ENCODE measurements around the gene PSKH1. TPM values are rescaled to one million over a fixed set of nuclear protein-coding genes. Genes with fewer than 3 reads are reported as not detected.

PSKH1 gene
- total and polyA plus RNA-seq, 9 of the 15 experiments (the other 6 are each of a cell fraction or from before 2014, with no cell fraction given), result 0.96 to 20.9 (median 9.4) TPM

DNA sequence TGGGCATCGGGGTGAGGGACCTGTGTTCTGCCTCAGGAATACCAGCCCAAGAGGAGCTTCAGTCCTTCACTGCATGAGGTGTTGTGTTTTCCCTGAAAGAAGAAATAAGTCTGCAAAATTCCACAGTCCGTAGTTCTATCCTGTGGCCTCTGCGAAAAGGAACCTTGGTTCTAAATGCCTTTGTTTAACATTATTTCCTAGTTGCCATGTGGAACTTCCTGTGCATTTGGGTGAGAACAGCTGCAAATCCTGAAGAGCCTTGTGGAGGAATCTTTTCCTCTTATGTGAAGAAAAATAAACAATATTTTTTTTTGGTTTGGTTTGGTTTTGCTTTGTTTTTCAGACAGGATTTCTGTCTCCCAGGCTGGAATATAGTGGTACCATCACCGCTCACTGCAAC is 9.8 kb downstream of the PSKH1 start:
- peaks cover 8% of the 10 kb centered on the region; the same call in 2 of the 3 replicates for H3K36me3 ChIP-seq (ENCODE audit: control insufficient read depth, insufficient read depth, low read length)
- H3K4me2 ChIP-seq (ENCODE audit: insufficient read depth, low read length), result no peak overlapping the region
- peaks cover 2% of the 10 kb centered on the region; the same call in 1 of the 2 replicates for H4K20me1 ChIP-seq (replicated peaks; ENCODE audit: control insufficient read depth, insufficient read depth, low read length)
- H3K9me3 ChIP-seq (replicated peaks; ENCODE audit: control insufficient read depth, insufficient read depth, low read depth, low read length), result no peaks in the 10 kb centered on the region
- FAIRE-seq, result no peak
- intact Hi-C loops (cut with micrococcal nuclease) (no loop called here), in situ Hi-C loops (cut with MboI) (no loop called here)
- no peaks in the 10 kb centered on the region for H3K9me1 ChIP-seq (ENCODE audit: control insufficient read depth, insufficient read depth, low read length)
- no peaks in the 10 kb centered on the region for H3K4me1 ChIP-seq (replicated peaks in 1 of 2; ENCODE audit: control insufficient read depth in 2 of 2, insufficient read depth in 2 of 2, low read length in 2 of 2)
- no peak overlapping the region for H2AFZ ChIP-seq (ENCODE audit: low read depth, low read length)
- POLR2A ChIA-PET, result interaction anchor here (1.6 to 2.1 kb wide), 2 partner anchors 12 to 15 kb away, joined by 6 to 8 read pairs; no protein-coding TSS in a partner anchor
- WGBS (ENCODE audit: insufficient coverage, low coverage, missing lambda C conversion rate), result 95% methylated on average over 4 of the region's 4 CpGs
- H3K9ac ChIP-seq (ENCODE audit: insufficient read depth in 1 of 2, low read depth in 2 of 2, low read length in 2 of 2), result no peak overlapping the region
- TF ChIP-seq, protein P1, sequence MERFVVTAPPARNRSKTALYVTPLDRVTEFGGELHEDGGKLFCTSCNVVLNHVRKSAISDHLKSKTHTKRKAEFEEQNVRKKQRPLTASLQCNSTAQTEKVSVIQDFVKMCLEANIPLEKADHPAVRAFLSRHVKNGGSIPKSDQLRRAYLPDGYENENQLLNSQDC (CRISPR knock-in tag; IDR thresholded peaks at IDR 0.05), result no peak
- TF ChIP-seq CBX3 (IDR thresholded peaks at IDR 0.05; ENCODE audit: borderline replicate concordance in 1 of 2, low read length in 2 of 2), result no peak
- TF ChIP-seq LEF1 (IDR thresholded peaks at IDR 0.05), result no peak
- TF ChIP-seq RUNX1 (IDR thresholded peaks at IDR 0.05; ENCODE audit: low read depth), result no peak
- no peak for TF ChIP-seq ZBTB1 (CRISPR knock-in tag; IDR thresholded peaks at IDR 0.05; ENCODE audit: borderline replicate concordance, low read depth)
- no peak for TF ChIP-seq ZNF232 (CRISPR knock-in tag; IDR thresholded peaks at IDR 0.05)
- no peak for TF ChIP-seq LCOR (CRISPR knock-in tag; IDR thresholded peaks at IDR 0.05)
- TF ChIP-seq TFAM (CRISPR knock-in tag; conservative IDR thresholded peaks at IDR 0.05), result no peak
- DNase-seq (ENCODE audit: extremely low read depth in 1 of 4, low spot score in 3 of 4), result no peak
- no peak overlapping the region for H3K4me3 ChIP-seq
- H3K79me2 ChIP-seq (ENCODE audit: control insufficient read depth, insufficient read depth, low read length), result peaks cover 17% of the 10 kb centered on the region
- H3K27ac ChIP-seq (ENCODE audit: extremely low read depth, low read depth, low read length), result no peak overlapping the region
- ATAC-seq, result no peak
- CTCF ChIA-PET (ENCODE audit: low intra/inter-chr PET ratio), result no interaction called here
- no TSS peak for BruUV-seq (replicated peaks)
- no peaks in the 10 kb centered on the region for H3K27me3 ChIP-seq (ENCODE audit: control insufficient read depth in 2 of 2, insufficient read depth in 2 of 2, low read length in 2 of 2)
